Karpas-422 (cell line): ENCODE data around the gene CLASP1. TPM values are rescaled to one million over a fixed set of nuclear protein-coding genes. Genes with fewer than 3 reads are reported as not detected.
"Not testable (repeated sequence)": the region's sequence is repeated elsewhere in the genome, so short reads cannot be mapped to it uniquely, and the experiment has no call there.

Source experiments
- DNase-seq: peaks from one replicate; pipeline ENCODE4 v3.0.0-alpha.2; 2015
- H2AFZ ChIP-seq: fragments of 200-600 bp; sonication (generic); 2 replicates; pipeline ENCODE4 v1.6.1; 2014; ENCODE audit warnings: antibody characterized with exemption, low read length, mixed read lengths
- H3K27ac ChIP-seq: fragments of 200-600 bp; sonication (generic); 2 replicates; pipeline ENCODE4 v1.5.1; 2014; ENCODE audit warnings: mild to moderate bottlenecking, low read length, moderate library complexity
- H3K27me3 ChIP-seq: fragments of 200-600 bp; sonication (generic); 2 replicates; pipeline ENCODE4 v1.6.1; 2014; ENCODE audit warnings: low read length, mixed read lengths
- H3K36me3 ChIP-seq: fragments of 200-600 bp; sonication (generic); 2 replicates; pipeline ENCODE4 v1.6.1; 2014; ENCODE audit warnings: low read length, mixed read lengths; ENCODE audit not compliant: insufficient read depth
- H3K4me1 ChIP-seq: fragments of 200-600 bp; sonication (generic); 2 replicates; pipeline ENCODE4 v1.6.1; 2014; ENCODE audit warnings: mild to moderate bottlenecking, low read length, mixed read lengths
- H3K4me2 ChIP-seq: fragments of 200-600 bp; sonication (generic); 2 replicates; pipeline ENCODE4 v1.6.1; 2014; ENCODE audit warnings: low read length, low read depth, mild to moderate bottlenecking; ENCODE audit not compliant: poor library complexity, severe bottlenecking
- H3K4me3 ChIP-seq: fragments of 200-600 bp; sonication (generic); 2 replicates; pipeline ENCODE4 v1.5.1; 2014; ENCODE audit warnings: mild to moderate bottlenecking, antibody characterized with exemption, low read length, mixed read lengths
- H3K79me2 ChIP-seq: fragments of 200-600 bp; sonication (generic); 2 replicates; pipeline ENCODE4 v1.6.1; 2014; ENCODE audit warnings: mild to moderate bottlenecking, low read length, mixed read lengths
- H3K9ac ChIP-seq: fragments of 200-600 bp; sonication (generic); 2 replicates; pipeline ENCODE4 v1.6.0; 2014; ENCODE audit warnings: low read length
- H3K9me2 ChIP-seq: fragments of 200-600 bp; sonication (generic), shearing (Covaris generic); replicated peaks from 2 replicates; pipeline ENCODE4 v1.6.0; 2014; ENCODE audit warnings: mild to moderate bottlenecking, low read length, moderate library complexity; ENCODE audit not compliant: insufficient read depth
- H3K9me3 ChIP-seq: fragments of 300-700, 200-600 bp; sonication (generic); 2 replicates; pipeline ENCODE4 v1.6.1; 2014; ENCODE audit warnings: low read length, mixed read lengths
- H4K20me1 ChIP-seq: fragments of 200-600 bp; sonication (generic); 2 replicates; pipeline ENCODE4 v1.6.1; 2014; ENCODE audit warnings: mild to moderate bottlenecking, antibody characterized with exemption, low read length, low read depth; ENCODE audit not compliant: insufficient read depth
- total RNA-seq: library from RNA; depleted of rRNA; stranded (reverse); fragments of >200 nt; shearing (Covaris generic); gene quantifications from 2 replicates; pipeline ENCODE4 v1.2.3, GENCODE V29; 2014; ENCODE audit warnings: low replicate concordance

CLASP1 gene
- total RNA-seq, 1 experiment from 2014 or later = 102 TPM

DNA sequence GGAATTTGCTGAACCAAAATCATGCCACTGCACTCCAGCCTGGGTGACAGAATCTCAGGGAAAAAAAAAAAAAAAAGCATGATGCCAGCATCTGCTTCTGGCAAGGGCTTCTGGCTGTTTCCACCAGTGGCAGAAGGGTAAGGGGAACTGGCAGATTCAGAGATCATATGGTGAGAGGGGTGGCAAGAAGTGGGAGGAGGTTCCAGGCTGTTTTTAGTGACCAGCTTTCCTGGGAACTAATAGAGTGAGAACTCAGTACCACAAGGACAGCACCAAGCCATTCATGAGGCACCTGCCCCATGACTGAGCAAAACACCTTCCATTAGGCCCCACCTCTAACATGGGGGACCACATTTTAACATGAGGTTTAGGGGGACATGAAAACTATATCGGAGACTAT is 18.4 kb upstream of the CLASP1 start:
- H3K79me2 ChIP-seq = no peaks in the 10 kb centered on the region
- no peak overlapping the region for H3K4me3 ChIP-seq
- peaks cover 6% of the 10 kb centered on the region; the same call in 1 of the 2 replicates for H3K9me3 ChIP-seq
- H4K20me1 ChIP-seq = no peaks in the 10 kb centered on the region
- no peak overlapping the region for H2AFZ ChIP-seq
- H3K27ac ChIP-seq = no peak overlapping the region
- no peak for DNase-seq
- H3K36me3 ChIP-seq = no peaks in the 10 kb centered on the region
- no peaks in the 10 kb centered on the region for H3K9me2 ChIP-seq
- H3K27me3 ChIP-seq = no peaks in the 10 kb centered on the region
- no peak overlapping the region for H3K9ac ChIP-seq
- no peak overlapping the region for H3K4me2 ChIP-seq
- H3K4me1 ChIP-seq = no peaks in the 10 kb centered on the region

DNA sequence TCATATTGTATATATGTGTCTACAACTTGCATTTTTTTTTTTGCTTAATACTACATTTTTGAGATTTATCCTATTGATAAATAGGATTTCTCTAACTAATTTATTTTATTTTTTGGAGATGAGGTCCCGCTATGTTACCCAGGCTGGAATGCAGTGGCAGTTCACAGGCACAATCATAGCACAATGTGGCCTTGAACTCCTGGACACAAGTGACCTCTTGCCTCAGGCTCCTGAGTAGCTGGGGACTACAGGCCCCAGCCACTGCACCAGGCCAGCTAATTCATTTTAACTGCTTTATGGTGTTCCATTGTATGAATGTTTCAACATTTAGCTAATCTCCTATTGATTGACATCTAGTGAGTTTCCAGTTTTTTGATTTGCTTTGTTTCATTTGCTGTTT is 16.8 kb upstream of the CLASP1 start:
- Histone ChIP-seq H3K27ac (no peak overlapping the region), H3K36me3 (no peaks in the 10 kb centered on the region), H3K27me3 (no peaks in the 10 kb centered on the region), H3K9me3 (no peaks in the 10 kb centered on the region), H3K9me2 (no peaks in the 10 kb centered on the region), H3K4me1 (no peaks in the 10 kb centered on the region), H3K9ac (no peak overlapping the region), H2AFZ (no peak overlapping the region), H3K4me2 (no peak overlapping the region), H3K79me2 (no peaks in the 10 kb centered on the region), H4K20me1 (no peaks in the 10 kb centered on the region), H3K4me3 (no peak overlapping the region)
- DNase-seq = no peak

DNA sequence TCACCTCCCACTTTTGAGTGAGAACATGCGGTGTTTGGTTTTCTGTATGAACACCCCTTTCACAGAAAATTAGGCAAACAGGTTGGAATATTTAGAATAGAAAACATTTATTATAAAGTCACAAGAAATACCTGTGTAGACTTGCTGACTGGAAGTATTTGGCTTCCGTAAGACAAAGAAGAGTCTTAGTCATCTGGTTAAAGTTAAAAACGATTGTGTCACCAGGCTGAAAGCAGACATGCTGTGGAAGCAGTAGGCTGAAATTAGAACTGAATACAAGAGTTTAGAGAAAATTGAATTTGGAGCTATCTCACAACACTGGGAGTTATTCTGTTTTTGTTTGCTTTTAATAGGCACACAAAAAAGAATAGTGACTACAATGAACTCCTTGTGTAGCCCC is 16.2 kb upstream of the CLASP1 start:
- Histone ChIP-seq H3K4me2 (no peak overlapping the region), H3K27me3 (no peaks in the 10 kb centered on the region), H3K9ac (no peak overlapping the region), H3K4me3 (no peak overlapping the region), H2AFZ (no peak overlapping the region), H3K36me3 (no peaks in the 10 kb centered on the region), H3K4me1 (no peaks in the 10 kb centered on the region), H3K9me3 (no peaks in the 10 kb centered on the region), H3K79me2 (no peaks in the 10 kb centered on the region), H3K9me2 (no peaks in the 10 kb centered on the region), H3K27ac (no peak overlapping the region), H4K20me1 (no peaks in the 10 kb centered on the region)
- no peak for DNase-seq

DNA sequence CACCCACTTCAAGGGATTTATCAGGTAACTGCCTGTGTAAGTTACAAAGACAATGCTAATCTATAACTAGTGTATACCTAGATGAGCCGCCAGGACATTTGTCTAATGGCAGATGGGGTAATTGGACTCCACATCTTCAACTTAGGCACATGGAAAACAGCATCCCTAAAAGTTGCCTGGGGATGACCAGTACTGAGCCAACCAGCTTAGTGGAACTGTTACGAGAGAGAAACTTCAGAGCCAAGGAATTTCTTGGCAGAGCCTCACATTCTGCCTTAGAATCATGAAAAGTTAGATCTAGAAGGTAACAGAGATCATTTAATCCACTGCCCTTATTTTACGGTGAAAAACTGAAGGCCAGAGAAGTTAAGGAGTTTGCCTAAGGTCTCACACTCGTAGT is 15.5 kb upstream of the CLASP1 start:
- Histone ChIP-seq H4K20me1 (no peaks in the 10 kb centered on the region), H3K36me3 (no peaks in the 10 kb centered on the region), H2AFZ (no peak overlapping the region), H3K9me3 (no peaks in the 10 kb centered on the region), H3K27ac (no peak overlapping the region), H3K9me2 (no peaks in the 10 kb centered on the region), H3K4me3 (no peak overlapping the region), H3K9ac (no peak overlapping the region), H3K79me2 (no peaks in the 10 kb centered on the region), H3K4me2 (no peak overlapping the region), H3K4me1 (no peaks in the 10 kb centered on the region), H3K27me3 (no peaks in the 10 kb centered on the region)
- no peak for DNase-seq

DNA sequence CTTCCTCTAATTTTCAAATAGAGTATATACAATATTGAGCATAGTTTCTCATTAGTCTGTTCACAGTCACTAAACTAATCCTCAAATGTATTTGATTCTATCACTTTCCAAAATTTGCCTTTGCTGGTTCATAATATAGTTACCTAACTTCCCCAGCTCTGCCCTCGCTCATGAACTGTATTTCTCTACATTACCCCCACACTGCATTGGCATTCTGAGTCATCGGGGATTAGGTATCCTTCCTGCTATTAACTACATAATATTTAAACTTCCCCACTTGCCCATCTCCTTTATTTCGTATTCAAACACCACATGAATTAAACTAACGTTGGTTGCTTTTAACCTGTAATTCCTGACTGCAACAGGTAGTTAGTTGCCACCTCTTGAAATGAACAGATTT is 14.8 kb upstream of the CLASP1 start:
- Histone ChIP-seq H2AFZ (no peak overlapping the region), H3K27me3 (no peaks in the 10 kb centered on the region), H3K27ac (no peak overlapping the region), H3K9me3 (no peaks in the 10 kb centered on the region), H3K4me3 (no peak overlapping the region), H3K4me1 (no peaks in the 10 kb centered on the region), H3K79me2 (no peaks in the 10 kb centered on the region), H4K20me1 (no peaks in the 10 kb centered on the region), H3K9me2 (no peaks in the 10 kb centered on the region), H3K36me3 (no peaks in the 10 kb centered on the region), H3K9ac (no peak overlapping the region), H3K4me2 (no peak overlapping the region)
- no peak for DNase-seq

DNA sequence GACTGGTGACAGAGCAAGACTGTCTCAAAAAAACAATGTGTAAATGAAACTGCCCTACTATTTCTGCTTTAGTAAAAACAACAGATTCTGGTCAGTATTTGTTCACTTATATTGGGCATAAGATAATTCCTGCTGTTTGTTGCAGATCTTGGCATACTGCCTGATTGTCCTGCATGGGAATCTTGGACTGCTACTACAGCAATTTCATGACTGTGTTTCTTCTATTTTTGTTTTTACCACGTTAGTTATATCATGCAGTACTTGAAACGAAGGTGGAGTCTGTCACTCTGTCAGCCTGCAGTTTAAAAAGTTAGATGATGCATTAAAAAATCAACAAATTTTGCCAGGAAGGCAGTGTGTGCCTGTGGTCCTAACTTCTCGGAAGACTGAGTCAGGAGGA is 14.2 kb upstream of the CLASP1 start:
- H3K36me3 ChIP-seq = no peaks in the 10 kb centered on the region
- H3K9me3 ChIP-seq = no peaks in the 10 kb centered on the region

DNA sequence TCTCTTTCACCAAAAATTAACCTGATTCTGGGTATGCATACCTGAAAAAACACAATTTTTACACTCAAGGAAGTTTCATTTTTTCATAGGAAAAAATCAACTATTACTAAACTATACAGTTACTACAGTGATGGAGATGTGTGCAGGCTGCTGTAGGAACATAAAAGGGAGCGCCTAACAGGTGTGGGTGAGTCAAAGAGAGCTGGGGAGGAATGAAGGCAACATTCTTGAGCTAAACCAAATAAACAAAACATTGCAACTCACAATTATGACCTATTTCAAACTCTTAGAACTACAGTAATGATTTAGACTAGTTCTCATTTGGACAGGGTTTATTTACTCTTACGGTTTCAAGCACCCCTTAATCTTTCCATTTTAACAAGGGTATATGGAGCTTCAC is 13.4 kb upstream of the CLASP1 start:
- no peaks in the 10 kb centered on the region for H4K20me1 ChIP-seq

More for the DNA sequence above, 14.2 kb upstream of the CLASP1 start:
- DNase-seq = no peak
- no peaks in the 10 kb centered on the region for H3K27me3 ChIP-seq
- no peak overlapping the region for H3K9ac ChIP-seq
- no peaks in the 10 kb centered on the region for H3K79me2 ChIP-seq
- no peak overlapping the region for H2AFZ ChIP-seq
- no peaks in the 10 kb centered on the region for H3K9me2 ChIP-seq
- no peaks in the 10 kb centered on the region for H4K20me1 ChIP-seq
- no peak overlapping the region for H3K27ac ChIP-seq
- H3K4me2 ChIP-seq = no peak overlapping the region
- no peak overlapping the region for H3K4me3 ChIP-seq
- no peaks in the 10 kb centered on the region for H3K4me1 ChIP-seq

DNA sequence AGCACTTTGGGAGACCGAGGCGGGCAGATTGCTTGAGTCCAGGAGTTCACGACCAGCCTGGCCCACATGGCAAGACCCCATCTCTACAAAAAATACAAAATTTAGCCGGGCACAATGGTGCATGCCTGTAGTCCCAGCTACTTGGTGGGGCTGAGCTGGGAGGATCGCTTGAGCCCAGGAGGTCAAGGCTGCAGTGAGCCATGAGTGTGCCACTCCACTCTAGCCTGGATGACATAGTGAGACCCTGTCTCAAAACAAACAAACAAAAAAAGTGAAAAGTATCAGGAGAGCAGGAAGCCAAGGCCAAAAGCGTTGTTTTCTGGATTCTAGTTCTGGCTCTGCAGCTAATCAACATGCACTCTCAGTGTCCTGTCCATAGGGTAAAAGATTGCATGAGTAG is 10.7 kb upstream of the CLASP1 start:
- no peak overlapping the region for H2AFZ ChIP-seq
- no peaks in the 10 kb centered on the region for H3K9me3 ChIP-seq
- H3K27ac ChIP-seq = no peak overlapping the region
- H3K4me2 ChIP-seq = no peak overlapping the region
- no peaks in the 10 kb centered on the region for H4K20me1 ChIP-seq
- H3K79me2 ChIP-seq = no peaks in the 10 kb centered on the region
- H3K4me1 ChIP-seq = no peaks in the 10 kb centered on the region
- no peaks in the 10 kb centered on the region for H3K36me3 ChIP-seq
- no peaks in the 10 kb centered on the region for H3K9me2 ChIP-seq
- no peaks in the 10 kb centered on the region for H3K27me3 ChIP-seq
- H3K9ac ChIP-seq = no peak overlapping the region
- DNase-seq = no peak
- no peak overlapping the region for H3K4me3 ChIP-seq

More for the DNA sequence above, 13.4 kb upstream of the CLASP1 start:
- no peak overlapping the region for H3K9ac ChIP-seq
- no peak overlapping the region for H3K4me2 ChIP-seq
- no peaks in the 10 kb centered on the region for H3K4me1 ChIP-seq
- H3K27ac ChIP-seq = no peak overlapping the region
- no peaks in the 10 kb centered on the region for H3K9me2 ChIP-seq
- no peak for DNase-seq
- H3K79me2 ChIP-seq = no peaks in the 10 kb centered on the region
- H3K9me3 ChIP-seq = no peaks in the 10 kb centered on the region
- H2AFZ ChIP-seq = no peak overlapping the region
- H3K27me3 ChIP-seq = no peaks in the 10 kb centered on the region
- no peaks in the 10 kb centered on the region for H3K36me3 ChIP-seq
- no peak overlapping the region for H3K4me3 ChIP-seq

DNA sequence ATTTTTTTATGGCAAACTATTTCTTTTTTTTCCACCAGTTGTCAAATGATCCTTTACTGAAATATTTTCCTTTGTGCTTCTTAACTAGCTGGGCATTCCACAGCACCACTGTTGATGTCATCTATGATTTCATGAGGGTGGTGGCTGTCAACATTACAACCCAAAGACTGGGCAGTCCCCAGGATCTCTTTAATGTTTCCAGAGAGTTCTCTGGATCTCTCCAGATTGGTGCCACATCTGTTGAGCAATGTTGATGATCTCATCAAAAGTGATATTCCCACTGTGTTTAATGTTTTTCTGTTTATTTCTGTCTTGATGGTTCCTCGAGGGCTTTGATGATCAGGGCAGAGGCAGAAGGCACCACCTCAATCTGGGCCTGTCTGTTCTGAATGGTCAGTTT is 9.1 kb upstream of the CLASP1 start:
- H3K79me2 ChIP-seq, H3K27ac ChIP-seq, H3K4me2 ChIP-seq, H2AFZ ChIP-seq, H3K9me2 ChIP-seq, H3K9ac ChIP-seq, H3K27me3 ChIP-seq, H3K4me1 ChIP-seq, DNase-seq, H3K4me3 ChIP-seq, H3K36me3 ChIP-seq, H3K9me3 ChIP-seq, H4K20me1 ChIP-seq: not testable (repeated sequence)
